ENCODE results near the gene WDR74.
"Not testable (repeated sequence)": the region's sequence is repeated elsewhere in the genome, so short reads cannot be mapped to it uniquely, and the experiment has no call there.

The WDR74 gene

DNA sequence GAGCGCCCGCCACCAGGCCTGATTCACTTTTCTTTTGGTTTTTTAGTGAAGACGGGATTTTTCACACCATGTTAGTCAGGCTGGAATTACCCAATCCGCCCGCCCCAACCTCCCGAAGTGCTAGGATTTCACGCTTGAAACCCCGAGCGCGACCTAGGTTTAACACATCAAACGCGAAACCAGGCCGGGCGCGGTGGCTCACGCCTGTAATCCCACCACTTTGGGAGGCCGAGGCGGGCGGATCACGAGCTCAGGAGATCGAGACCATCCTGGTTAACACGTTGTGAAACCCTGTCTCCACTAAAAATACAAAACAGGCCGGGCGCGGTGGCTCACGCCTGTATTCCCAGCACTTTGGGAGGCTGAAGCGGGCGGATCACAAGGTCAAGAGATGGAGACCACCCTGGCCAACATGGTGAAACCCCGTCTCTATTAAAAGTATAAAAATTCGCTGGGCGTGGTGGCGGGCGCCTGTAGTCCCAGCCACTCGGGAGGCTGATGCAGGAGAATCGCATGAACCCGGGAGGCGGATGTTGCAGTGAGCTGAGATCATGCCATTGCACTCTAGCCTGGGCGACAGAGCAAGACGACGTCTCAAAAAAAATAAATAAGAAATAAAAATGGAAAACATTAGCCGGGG, 1.5 kb upstream of the WDR74 start:
- peak; percentile 83 for DNase-seq (ENCODE audit: low spot score)
- not testable (repeated sequence) for H3K4me3 Mint-ChIP-seq; H3K27me3 Mint-ChIP-seq (ENCODE audit: low read depth); H3K27ac Mint-ChIP-seq; H3K9me3 Mint-ChIP-seq
- peaks cover 21% of the 10 kb centered on the region for H3K4me1 Mint-ChIP-seq (ENCODE audit: low read depth)
- peaks cover 15% of the 10 kb centered on the region for H3K36me3 Mint-ChIP-seq (ENCODE audit: low read depth)

GRCh38 chr11:62835336-62835735, 4.1 kb downstream of the WDR74 start:
- Mint-ChIP-seq H3K36me3 (ENCODE audit: low read depth) (peaks cover 42% of the 10 kb centered on the region), H3K4me1 (ENCODE audit: low read depth) (peaks cover 29% of the 10 kb centered on the region), H3K9me3 (no peaks in the 10 kb centered on the region), H3K27me3 (ENCODE audit: low read depth) (no peaks in the 10 kb centered on the region), H3K27ac (no peak overlapping the region), H3K4me3 (no peak overlapping the region)
- no peak for DNase-seq (ENCODE audit: low spot score)

GRCh38 chr11:62832336-62833234, 6.8 kb downstream of the WDR74 start, which contains the start of gene TEX54:
TEX54 (minus strand) TSS chr11:62832841.
- Mint-ChIP-seq H3K27me3 (ENCODE audit: low read depth) (no peaks in the 10 kb centered on the region), H3K36me3 (ENCODE audit: low read depth) (peaks cover 34% of the 10 kb centered on the region), H3K9me3 (no peaks in the 10 kb centered on the region), H3K4me3 (peak within 1 kb of the TSS; percentile 91), H3K4me1 (ENCODE audit: low read depth) (peaks cover 23% of the 10 kb centered on the region), H3K27ac (peak within 1 kb of the TSS; percentile 99)
- DNase-seq (ENCODE audit: low spot score) = no peak

DNA sequence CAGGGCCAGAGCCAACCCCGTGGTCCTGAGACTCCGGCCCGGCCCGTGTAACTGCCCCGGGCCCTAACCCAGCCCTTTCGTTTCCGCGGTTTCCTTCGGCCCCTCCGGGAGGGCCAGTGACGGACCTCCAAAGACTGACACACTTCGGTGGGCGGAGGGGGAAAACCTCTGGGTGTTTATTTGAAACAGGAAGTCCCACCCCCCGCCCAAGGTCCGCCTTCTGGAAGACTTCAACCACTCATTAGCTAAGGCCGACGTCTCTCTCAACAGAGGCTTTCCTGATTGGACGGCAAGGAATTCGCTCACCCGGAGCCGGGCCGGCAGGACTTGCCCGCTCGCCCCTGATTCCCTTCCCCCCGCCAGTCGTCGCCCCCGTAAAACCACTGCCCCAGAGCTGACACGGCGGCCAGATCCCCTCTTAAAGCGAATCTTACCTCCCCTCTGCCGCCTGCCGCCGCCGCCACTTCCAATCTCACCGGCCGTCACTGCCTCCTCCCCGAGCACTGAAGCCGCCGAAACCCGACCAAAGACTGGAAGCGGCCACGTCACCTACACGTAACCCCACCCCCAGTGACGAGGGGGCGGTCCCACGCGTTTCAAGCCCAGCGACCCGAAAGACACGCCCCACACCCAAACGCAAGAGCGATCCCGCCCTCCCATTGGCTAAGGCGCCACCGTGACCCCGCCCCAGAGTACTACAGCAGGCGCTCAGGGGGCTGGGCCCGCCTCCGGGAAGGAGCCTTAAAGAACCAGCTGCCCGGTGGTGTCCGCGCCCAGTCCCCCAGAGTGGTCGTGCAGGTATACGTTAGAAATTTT, 7.7 kb downstream of the WDR74 start, which contains the start of gene STX5:
TSS of gene STX5 (minus strand) at position 532 of the 816 bp plus-strand sequence. CDS start 808 bp downstream, outside the sequence.
- peak; percentile 99 for DNase-seq (ENCODE audit: low spot score)
- Mint-ChIP-seq H3K36me3 (ENCODE audit: low read depth) (peaks cover 38% of the 10 kb centered on the region), H3K9me3 (no peaks in the 10 kb centered on the region), H3K4me1 (ENCODE audit: low read depth) (peaks cover 20% of the 10 kb centered on the region), H3K27me3 (ENCODE audit: low read depth) (no peaks in the 10 kb centered on the region), H3K4me3 (peak within 1 kb of the TSS; percentile 91), H3K27ac (peak within 1 kb of the TSS; percentile 99)

DNA sequence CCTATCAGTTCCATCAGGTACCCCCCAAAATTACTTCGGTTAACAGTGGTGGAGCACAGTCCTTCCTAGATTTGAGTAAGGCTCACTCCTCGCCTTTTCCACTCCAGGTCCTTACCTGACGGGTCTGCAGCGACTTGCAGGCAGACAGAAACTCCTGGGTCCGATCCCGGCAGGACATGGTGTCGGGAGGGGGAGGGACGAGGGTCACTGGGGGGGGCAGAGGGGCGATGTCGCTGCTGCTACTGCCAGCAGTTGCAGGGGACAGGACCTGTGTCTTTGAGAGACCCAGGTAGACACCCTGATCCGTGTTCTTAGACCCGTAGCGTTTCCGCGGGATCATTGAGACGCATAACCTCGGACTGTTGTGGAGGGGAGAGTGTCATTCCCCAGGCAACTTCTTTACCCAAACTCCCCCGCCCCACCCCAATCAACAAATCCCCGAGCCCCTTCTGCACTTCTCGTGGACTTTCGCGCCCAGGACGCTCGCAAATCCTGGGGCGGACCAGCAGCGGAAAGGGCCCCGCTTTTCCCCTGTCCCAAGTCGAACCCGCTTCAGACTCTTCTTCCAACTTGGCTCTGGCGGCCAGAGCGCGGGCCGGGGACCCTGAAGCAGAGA, 8.4 kb downstream of the WDR74 start:
- Mint-ChIP-seq H3K27me3 (ENCODE audit: low read depth) (no peaks in the 10 kb centered on the region), H3K27ac (peak overlapping the region; percentile 99), H3K9me3 (no peaks in the 10 kb centered on the region), H3K4me3 (peak overlapping the region; percentile 91), H3K36me3 (ENCODE audit: low read depth) (peaks cover 34% of the 10 kb centered on the region), H3K4me1 (ENCODE audit: low read depth) (peaks cover 20% of the 10 kb centered on the region)
- DNase-seq (ENCODE audit: low spot score) = no peak

GRCh38 chr11:62828130-62828529, 11.3 kb downstream of the WDR74 start:
- Mint-ChIP-seq H3K36me3 (ENCODE audit: low read depth) (peaks cover 39% of the 10 kb centered on the region), H3K4me1 (ENCODE audit: low read depth) (peaks cover 16% of the 10 kb centered on the region)
- not testable (repeated sequence) for H3K9me3 Mint-ChIP-seq; H3K27me3 Mint-ChIP-seq (ENCODE audit: low read depth); H3K27ac Mint-ChIP-seq; H3K4me3 Mint-ChIP-seq; DNase-seq (ENCODE audit: low spot score)

- Mint-ChIP-seq H3K27me3 (ENCODE audit: low read depth) (no peaks in the 10 kb centered on the region), H3K9me3 (no peaks in the 10 kb centered on the region), H3K4me3 (no peak overlapping the region), H3K36me3 (ENCODE audit: low read depth) (peaks cover 46% of the 10 kb centered on the region), H3K27ac (no peak overlapping the region), H3K4me1 (ENCODE audit: low read depth) (peaks cover 4% of the 10 kb centered on the region)
- no peak for DNase-seq (ENCODE audit: low spot score)
These were observed 15.7 kb downstream of the WDR74 start for GRCh38 chr11:62823677-62824076.

DNA sequence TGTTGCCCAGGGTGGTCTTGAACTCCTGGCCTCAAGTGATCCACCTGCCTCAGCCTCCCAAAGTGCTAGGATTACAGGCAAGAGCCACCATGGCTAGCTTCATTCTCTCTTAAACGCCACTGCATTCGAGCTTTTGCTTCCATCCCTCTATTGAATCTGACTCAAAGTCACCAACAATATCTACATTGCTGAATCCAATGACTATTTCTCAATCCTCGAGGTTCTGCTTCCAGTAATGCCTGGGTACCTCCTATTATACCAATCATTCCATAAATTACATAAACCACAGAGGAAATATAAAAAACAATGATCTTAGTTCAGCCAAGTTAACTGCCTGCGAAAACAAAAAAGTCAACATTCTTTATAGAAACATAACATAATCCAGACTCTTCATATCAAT, 22.3 kb downstream of the WDR74 start:
- Mint-ChIP-seq H3K27ac (no peak overlapping the region), H3K9me3 (no peaks in the 10 kb centered on the region)

GRCh38 chr11:62816557-62816956, 22.8 kb downstream of the WDR74 start:
- Mint-ChIP-seq H3K4me3 (no peak overlapping the region), H3K9me3 (no peaks in the 10 kb centered on the region), H3K36me3 (ENCODE audit: low read depth) (peaks cover 13% of the 10 kb centered on the region)

More for the DNA sequence above, 22.3 kb downstream of the WDR74 start:
- H3K36me3 Mint-ChIP-seq (ENCODE audit: low read depth) = peaks cover 13% of the 10 kb centered on the region
- no peak for DNase-seq (ENCODE audit: low spot score)
- H3K27me3 Mint-ChIP-seq (ENCODE audit: low read depth) = no peaks in the 10 kb centered on the region
- no peaks in the 10 kb centered on the region for H3K4me1 Mint-ChIP-seq (ENCODE audit: low read depth)
- H3K4me3 Mint-ChIP-seq = no peak overlapping the region

DNA sequence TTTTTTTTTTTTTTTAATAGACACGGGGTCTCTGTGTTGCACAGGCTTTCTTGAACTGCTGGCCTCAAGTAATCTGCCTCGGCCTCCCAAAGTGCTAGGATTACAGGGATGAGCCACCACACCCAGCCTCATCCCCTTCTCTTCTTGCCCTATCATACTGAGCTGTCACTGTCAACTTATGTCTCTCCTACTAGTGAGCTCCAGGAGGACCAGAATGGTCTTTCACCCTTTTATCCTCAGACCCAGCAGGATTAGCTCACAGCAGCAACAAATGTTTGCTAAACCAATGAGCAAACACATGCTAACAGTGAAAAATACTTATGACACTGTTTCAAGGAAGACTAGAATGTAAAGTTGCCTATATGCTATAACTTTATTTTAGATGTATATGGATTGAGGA, 27.7 kb downstream of the WDR74 start:
- Mint-ChIP-seq H3K4me3 (no peak overlapping the region), H3K27ac (no peak overlapping the region), H3K9me3 (no peaks in the 10 kb centered on the region), H3K27me3 (ENCODE audit: low read depth) (no peaks in the 10 kb centered on the region), H3K4me1 (ENCODE audit: low read depth) (peaks cover 1% of the 10 kb centered on the region), H3K36me3 (ENCODE audit: low read depth) (peaks cover 4% of the 10 kb centered on the region)
- DNase-seq (ENCODE audit: low spot score) = no peak

More at GRCh38 chr11:62816557-62816956, 22.8 kb downstream of the WDR74 start:
- Mint-ChIP-seq H3K4me1 (ENCODE audit: low read depth) (no peaks in the 10 kb centered on the region), H3K27ac (no peak overlapping the region), H3K27me3 (ENCODE audit: low read depth) (no peaks in the 10 kb centered on the region)
- no peak for DNase-seq (ENCODE audit: low spot score)

DNA sequence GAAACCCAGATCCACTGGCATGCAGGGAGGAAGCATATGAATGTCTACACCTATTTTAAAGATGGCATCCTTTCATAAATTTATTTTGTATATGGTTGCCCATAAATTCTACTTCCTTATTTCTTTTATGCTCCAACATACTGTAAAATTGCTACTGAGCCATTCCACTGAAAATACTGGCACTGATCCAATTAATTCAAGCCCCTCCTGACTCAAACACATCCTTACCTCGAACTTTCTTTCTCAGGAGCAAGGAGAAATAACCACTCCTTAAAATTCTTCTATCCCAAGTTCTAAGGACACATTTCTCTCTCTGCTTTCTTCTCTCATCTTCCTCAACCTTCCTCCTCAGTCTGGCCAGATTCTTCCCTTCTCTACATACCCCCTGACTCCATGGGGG, 28.6 kb downstream of the WDR74 start:
- Mint-ChIP-seq H3K9me3 (no peaks in the 10 kb centered on the region), H3K4me1 (ENCODE audit: low read depth) (peaks cover 7% of the 10 kb centered on the region), H3K27me3 (ENCODE audit: low read depth) (no peaks in the 10 kb centered on the region), H3K4me3 (no peak overlapping the region), H3K27ac (no peak overlapping the region), H3K36me3 (ENCODE audit: low read depth) (peaks cover 4% of the 10 kb centered on the region)
- DNase-seq (ENCODE audit: low spot score) = no peak

GRCh38 chr11:62806611-62807121, 32.7 kb downstream of the WDR74 start:
- H3K27ac Mint-ChIP-seq = peak overlapping the region; percentile 99
- H3K36me3 Mint-ChIP-seq (ENCODE audit: low read depth) = peaks cover 31% of the 10 kb centered on the region
- no peaks in the 10 kb centered on the region for H3K9me3 Mint-ChIP-seq
- no peak for DNase-seq (ENCODE audit: low spot score)
- peak overlapping the region; percentile 94 for H3K4me3 Mint-ChIP-seq
- no peaks in the 10 kb centered on the region for H3K27me3 Mint-ChIP-seq (ENCODE audit: low read depth)
- H3K4me1 Mint-ChIP-seq (ENCODE audit: low read depth) = peaks cover 20% of the 10 kb centered on the region

- Mint-ChIP-seq H3K4me3 (peak overlapping the region; percentile 94), H3K36me3 (ENCODE audit: low read depth) (peaks cover 38% of the 10 kb centered on the region), H3K27me3 (ENCODE audit: low read depth) (no peaks in the 10 kb centered on the region), H3K27ac (peak overlapping the region; percentile 99), H3K4me1 (ENCODE audit: low read depth) (peaks cover 20% of the 10 kb centered on the region), H3K9me3 (no peaks in the 10 kb centered on the region)
- DNase-seq (ENCODE audit: low spot score) = no peak
These were observed 33.4 kb downstream of the WDR74 start for GRCh38 chr11:62805961-62806441.

Measured in T-helper 2 cell treated with Interferon-gamma antibody and Interleukin-4, amounts not matched to agents 5 μg/mL and 100 μg/mL, for 36 hours (primary cell).